GM12878 (cell line): ENCODE results near the gene MS4A4E. TPM values are rescaled to one million over a fixed set of nuclear protein-coding genes. Genes with fewer than 3 reads are reported as not detected.

ENCODE experiments used
- ASH2L ChIP-seq: fragments of 300-600, 200-600 bp; sonication (generic); IDR thresholded peaks from 2 replicates; pipeline ENCODE4 v1.6.1; 2017; ENCODE audit warnings: low read depth, mild to moderate bottlenecking, borderline replicate concordance
- ATF2 ChIP-seq: IDR thresholded peaks from 2 replicates; pipeline ENCODE4 v1.6.1; 2012; ENCODE audit warnings: low read length, inconsistent platforms
- ATF7 ChIP-seq: fragments of 450-650 bp; IDR thresholded peaks from 2 replicates; pipeline ENCODE4 v1.6.1; 2016; ENCODE audit warnings: low read depth, mild to moderate bottlenecking
- BRCA1 ChIP-seq: IDR thresholded peaks from 2 replicates; pipeline ENCODE4 v1.6.1; 2011; ENCODE audit warnings: low read depth, low read length, improper control_type of control experiment
- CBFB ChIP-seq: IDR thresholded peaks from 2 replicates; pipeline ENCODE4 v1.6.1; 2016; ENCODE audit warnings: antibody characterized with exemption, low read depth
- ESRRA ChIP-seq: IDR thresholded peaks from 2 replicates; pipeline ENCODE4 v1.6.1; 2012; ENCODE audit warnings: mild to moderate bottlenecking, low read length, improper control_type of control experiment
- FOXM1 ChIP-seq: IDR thresholded peaks from 2 replicates; pipeline ENCODE4 v1.6.1; 2012; ENCODE audit warnings: low read depth, mild to moderate bottlenecking, inconsistent platforms, low read length, moderate library complexity
- HCFC1 ChIP-seq: fragments of 150-350 bp; IDR thresholded peaks from 2 replicates; pipeline ENCODE4 v1.6.1; 2014; ENCODE audit warnings: low read length
- HDAC6 ChIP-seq: fragments of 200-600 bp; sonication (generic); IDR thresholded peaks from one replicate; pipeline ENCODE4 v1.8.0; 2017; ENCODE audit warnings: antibody characterized with exemption; ENCODE audit not compliant: unreplicated experiment
- HSF1 ChIP-seq: fragments of 150-350 bp; IDR thresholded peaks from 2 replicates; pipeline ENCODE4 v1.6.1; 2014; ENCODE audit warnings: mild to moderate bottlenecking, low read depth, low read length
- IKZF1 ChIP-seq: fragments of 450-650 bp; conservative IDR thresholded peaks from 2 replicates; pipeline ENCODE4 v1.6.1; 2017; ENCODE audit warnings: antibody characterized with exemption, mild to moderate bottlenecking
- IKZF2 ChIP-seq, 2 experiments: fragments of 450-650 bp; IDR thresholded peaks; 2 replicates each; pipeline ENCODE4 v1.6.1; 2017; ENCODE audit warnings: mild to moderate bottlenecking in 2 of 2, moderate library complexity in 2 of 2
- KLF5 ChIP-seq: fragments of 450-650 bp; IDR thresholded peaks from 2 replicates; pipeline ENCODE4 v1.6.1; 2014; ENCODE audit warnings: mild to moderate bottlenecking; ENCODE audit not compliant: partially characterized antibody
- MEF2B ChIP-seq: fragments of 450-650 bp; IDR thresholded peaks from 2 replicates; pipeline ENCODE4 v1.6.1; 2018; ENCODE audit warnings: mild to moderate bottlenecking, moderate library complexity; ENCODE audit not compliant: partially characterized antibody, poor library complexity, severe bottlenecking
- MTA3 ChIP-seq: IDR thresholded peaks from 2 replicates; pipeline ENCODE4 v1.6.1; 2012; ENCODE audit warnings: low read length, inconsistent platforms, borderline replicate concordance
- NFIC ChIP-seq: IDR thresholded peaks from 2 replicates; pipeline ENCODE4 v1.6.1; 2012; ENCODE audit warnings: low read depth, mild to moderate bottlenecking, inconsistent platforms, low read length, moderate library complexity
- NR2C2 ChIP-seq: IDR thresholded peaks from 2 replicates; pipeline ENCODE4 v1.6.1; 2011; ENCODE audit warnings: borderline replicate concordance, low read depth; ENCODE audit not compliant: control insufficient read depth, insufficient read length
- PAX8 ChIP-seq: fragments of 450-650 bp; IDR thresholded peaks from 2 replicates; pipeline ENCODE4 v1.6.1; 2017; ENCODE audit warnings: mild to moderate bottlenecking, moderate library complexity
- POLR2AphosphoS5 ChIP-seq: IDR thresholded peaks from 2 replicates; pipeline ENCODE4 v1.6.1; 2011; ENCODE audit warnings: mild to moderate bottlenecking, low read length, inconsistent platforms
- RAD21 ChIP-seq: IDR thresholded peaks from 2 replicates; pipeline ENCODE4 v1.6.1; 2011; ENCODE audit warnings: mild to moderate bottlenecking, low read depth, low read length, moderate library complexity; ENCODE audit not compliant: insufficient read depth
- RELB ChIP-seq: fragments of 450-650 bp; IDR thresholded peaks from 2 replicates; pipeline ENCODE4 v1.6.1; 2017; ENCODE audit warnings: low read depth, mild to moderate bottlenecking, moderate library complexity
- RUNX3 ChIP-seq: IDR thresholded peaks from 2 replicates; pipeline ENCODE4 v1.6.1; 2012; ENCODE audit warnings: low read length, inconsistent platforms
- SMAD1 ChIP-seq: fragments of 450-650 bp; IDR thresholded peaks from 2 replicates; pipeline ENCODE4 v1.6.1; 2018; ENCODE audit warnings: mild to moderate bottlenecking, low read depth; ENCODE audit not compliant: partially characterized antibody
- ZSCAN29 ChIP-seq: fragments of 450-650 bp; IDR thresholded peaks from 2 replicates; pipeline ENCODE4 v1.6.1; 2017; ENCODE audit warnings: mild to moderate bottlenecking, moderate library complexity
- ZZZ3 ChIP-seq: IDR thresholded peaks from 2 replicates; pipeline ENCODE4 v1.6.1; 2011; ENCODE audit warnings: low read depth; ENCODE audit not compliant: control insufficient read depth, insufficient read length
- polyA plus RNA-seq, 11 experiments: library from polyadenylated mRNA; depleted of rRNA in 4 of 11; unstranded in 6 of 11; stranded (reverse) in 5 of 11; fragments of >200 nt; fragmentation: Nextera tagmentation in 4 of 11; fragmentation: Illumina TruSeq in 1 of 11; extraction: Ambion mirVana in 4 of 11; extraction: Trizol in 1 of 11; gene quantifications; 1 replicate in 1 of 11; 2 replicates in 10 of 11; pipeline versions ENCODE4 v1.2.1 to v1.2.3, GENCODE V29; 2011 to 2016; ENCODE audit warnings: inconsistent platforms in 2 of 11, missing spikeins in 2 of 11, low read depth in 1 of 11
- total RNA-seq, 4 experiments: library from RNA; depleted of rRNA in 3 of 4; stranded (reverse); fragments of >200 nt in 3 of 4; fragmentation: Illumina TruSeq in 1 of 4; extraction: Trizol in 1 of 4; gene quantifications; 2 replicates each; pipeline versions ENCODE4 v1.2.1 to v1.2.3, GENCODE V29; 2013 to 2021

Gene MS4A4E
- total and polyA plus RNA-seq, 10 of the 15 experiments (the other 5 are each of a cell fraction or from before 2014, with no cell fraction given): 0.06 to 0.92 (median 0.45) TPM; not detected in 3

- TF ChIP-seq ESRRA: no peak
- peak; percentile 74 for TF ChIP-seq NFIC
- TF ChIP-seq RELB: peak; percentile 39; the same call in 1 of the 2 replicates
- TF ChIP-seq CBFB: no peak
- TF ChIP-seq KLF5: no peak
- TF ChIP-seq ATF2: peak; percentile 37; the same call in 1 of the 2 replicates
- TF ChIP-seq RUNX3: peak; percentile 90
- TF ChIP-seq PAX8: no peak
- no peak for TF ChIP-seq ZZZ3
- peak; percentile 69; the same call in 1 of the 2 replicates for TF ChIP-seq FOXM1
- no peak for TF ChIP-seq ASH2L
- TF ChIP-seq BRCA1: no peak
- no peak for TF ChIP-seq HCFC1
- no peak for TF ChIP-seq HSF1
- TF ChIP-seq IKZF1: peak; percentile 82
- TF ChIP-seq HDAC6: no peak
- no peak for TF ChIP-seq ZSCAN29
- peak; percentile 72 for TF ChIP-seq MEF2B
- TF ChIP-seq NR2C2: no peak
- TF ChIP-seq POLR2AphosphoS5: no peak
- peak; percentile 92 to 94 for TF ChIP-seq IKZF2 (IDR thresholded peaks at IDR 0.05)
- no peak for TF ChIP-seq SMAD1
- TF ChIP-seq MTA3: 0 out of 2 replicates have a peak, but pooled peaks have one; percentile 16
- TF ChIP-seq ATF7: peak; percentile 21; the same call in 1 of the 2 replicates
- no peak for TF ChIP-seq RAD21
These were observed 58.0 kb downstream of the MS4A4E start (continued) for GRCh38 chr11:60184824-60185511.
